PC-3 (cell line): Measurements from ENCODE around the gene NR1D1. TPM values are rescaled to one million over a fixed set of nuclear protein-coding genes. Genes with fewer than 3 reads are reported as not detected.

Experiments used
- ATAC-seq: fragments of 200-7000 bp; cut with Tn5 transposase; 2 replicates; pipeline ENCODE4 v1.9.1; 2020; ENCODE audit warnings: mild to moderate bottlenecking, moderate library complexity
- BruUV-seq: library from RNA; stranded (reverse); fragments of 400-500 nt; replicated peaks from 2 replicates; lab custom pipeline; 2021; lab: Mats Ljungman, UMichigan
- CTCF ChIA-PET: fragments of 300-600 bp; sonication (Branson Sonifier 250); formaldehyde crosslinking; loops from one replicate; lab custom pipeline; 2022; ENCODE audit warnings: antibody characterized with exemption; lab: Charles Lee
- POLR2A ChIA-PET: fragments of 300-600 bp; sonication (Branson Sonifier 250); formaldehyde crosslinking; loops from one replicate; lab custom pipeline; 2022; ENCODE audit warnings: antibody characterized with exemption; ENCODE audit not compliant: unreplicated experiment; lab: Charles Lee
- DNase-seq: peaks from one replicate; pipeline ENCODE4 v3.0.0-alpha.2; 2015
- H2AFZ ChIP-seq: fragments of 300-600 bp; sonication (generic); 2 replicates; pipeline ENCODE4 v1.6.0; 2016; ENCODE audit warnings: antibody characterized with exemption, low read length
- H3F3A ChIP-seq: fragments of 300-600 bp; sonication (generic); one replicate; pipeline ENCODE4 v1.6.0; 2017; ENCODE audit warnings: antibody characterized with exemption, low read length, control low read depth, mild to moderate bottlenecking; ENCODE audit not compliant: unreplicated experiment
- H3K27ac ChIP-seq: fragments of 300-600 bp; sonication (generic); 2 replicates; pipeline ENCODE4 v1.5.1; 2016; ENCODE audit warnings: mild to moderate bottlenecking, low read length
- H3K27me3 ChIP-seq: fragments of 300-600 bp; sonication (generic); 2 replicates; pipeline ENCODE4 v1.6.1; 2016; ENCODE audit warnings: low read length, mixed read lengths
- H3K36me3 ChIP-seq: fragments of 300-600 bp; sonication (generic); 2 replicates; pipeline ENCODE4 v1.6.1; 2016; ENCODE audit warnings: low read depth, mixed run types, low read length, mixed read lengths
- H3K4me1 ChIP-seq: fragments of 300-600 bp; sonication (generic); 2 replicates; pipeline ENCODE4 v1.5.1; 2016; ENCODE audit warnings: low read length; ENCODE audit not compliant: insufficient read depth
- H3K4me2 ChIP-seq: fragments of 300-600 bp; sonication (generic); 2 replicates; pipeline ENCODE4 v1.6.0; 2016; ENCODE audit warnings: low read length
- H3K4me3 ChIP-seq: fragments of 300-600 bp; sonication (generic); 2 replicates; pipeline ENCODE4 v1.5.1; 2016; ENCODE audit warnings: mild to moderate bottlenecking, low read length, mixed read lengths
- H3K79me2 ChIP-seq: fragments of 300-600 bp; sonication (generic); 2 replicates; pipeline ENCODE4 v1.6.1; 2017; ENCODE audit warnings: low read length, mixed read lengths
- H3K9ac ChIP-seq: fragments of 300-600 bp; sonication (generic); 2 replicates; pipeline ENCODE4 v1.6.0; 2016; ENCODE audit warnings: mild to moderate bottlenecking, low read length
- H3K9me2 ChIP-seq: fragments of 300-600 bp; sonication (generic); replicated peaks from 2 replicates; pipeline ENCODE4 v1.6.1; 2016; ENCODE audit warnings: mixed run types, low read length, mixed read lengths
- H3K9me3 ChIP-seq: fragments of 300-600 bp; sonication (generic); 2 replicates; pipeline ENCODE4 v1.6.1; 2016; ENCODE audit warnings: low read length, mixed read lengths
- H4K20me1 ChIP-seq: fragments of 300-600 bp; sonication (generic); 2 replicates; pipeline ENCODE4 v1.6.1; 2016; ENCODE audit warnings: low read length, mixed read lengths
- CTCF ChIP-seq: fragments of 300-600 bp; sonication (generic); conservative IDR thresholded peaks from 2 replicates; pipeline ENCODE4 v1.5.1; 2017; ENCODE audit warnings: antibody characterized with exemption, low read depth, mild to moderate bottlenecking, low read length
- EZH2 ChIP-seq: fragments of 300-600 bp; sonication (generic); IDR thresholded peaks from one replicate; pipeline ENCODE4 v1.6.1; 2017; ENCODE audit warnings: antibody characterized with exemption, mild to moderate bottlenecking, low read length; ENCODE audit not compliant: unreplicated experiment
- EZH2phosphoT487 ChIP-seq: fragments of 300-600 bp; sonication (generic); IDR thresholded peaks from 2 replicates; pipeline ENCODE4 v1.6.1; 2018; ENCODE audit warnings: mild to moderate bottlenecking, antibody characterized with exemption, low read length, borderline replicate concordance
- intact Hi-C: fragments of 100-400 bp; cut with micrococcal nuclease; formaldehyde crosslinking; loops from 2 replicates; pipeline ENCODE4 v1.9.0; 2023
- total RNA-seq: library from RNA; depleted of rRNA; stranded (reverse); fragments of >200 nt; gene quantifications from 2 replicates; pipeline ENCODE4 v1.2.3, GENCODE V29; 2014

NR1D1 gene
- total RNA-seq, 1 experiment from 2014 or later: 7.1 TPM

GRCh38 chr17:40111221-40112128 lies 11.1 kb upstream of the NR1D1 start:
- H2AFZ ChIP-seq: peak overlapping the region; percentile 39; the same call in 1 of the 2 replicates

GRCh38 chr17:40110026-40110845 lies 9.8 kb upstream of the NR1D1 start:
- no peaks in the 10 kb centered on the region for H3K9me3 ChIP-seq
- ATAC-seq (no peak), DNase-seq (no peak)
- peaks cover 4% of the 10 kb centered on the region for H3F3A ChIP-seq
- no peaks in the 10 kb centered on the region for H3K79me2 ChIP-seq
- H3K4me1 ChIP-seq: peaks cover 55% of the 10 kb centered on the region
- no peak overlapping the region for H3K4me3 ChIP-seq
- H3K4me2 ChIP-seq: 0 out of 2 replicates have a peak overlapping the region, but pooled peaks have one; percentile 73
- no peak for TF ChIP-seq EZH2phosphoT487
- H3K27me3 ChIP-seq: no peaks in the 10 kb centered on the region
- no peak overlapping the region for H2AFZ ChIP-seq
- no peaks in the 10 kb centered on the region for H3K9me2 ChIP-seq
- no peaks in the 10 kb centered on the region for H4K20me1 ChIP-seq
- CTCF ChIA-PET: interaction anchor here (0.6 kb wide), 2 partner anchors 45 to 50 kb away, joined by 3 to 10 read pairs; no protein-coding TSS in a partner anchor
- H3K9ac ChIP-seq: no peak overlapping the region
- H3K36me3 ChIP-seq: no peaks in the 10 kb centered on the region
- H3K27ac ChIP-seq: no peak overlapping the region
- no TSS peak for BruUV-seq
- intact Hi-C loops: loop anchor here (2.0 to 5.0 kb wide), 3 partner anchors 47 to 182 kb away; partner anchors contain the start of gene THRA
- POLR2A ChIA-PET: no interaction called here

More at GRCh38 chr17:40111221-40112128, 11.1 kb upstream of the NR1D1 start:
- DNase-seq (peak; percentile 84), ATAC-seq (peak; percentile 67)
- peak overlapping the region; percentile 25 for H3K27ac ChIP-seq
- no peak overlapping the region for H3K4me3 ChIP-seq
- H3K27me3 ChIP-seq: no peaks in the 10 kb centered on the region
- peak overlapping the region; percentile 73 for H3K4me2 ChIP-seq
- H3K9me3 ChIP-seq: no peaks in the 10 kb centered on the region
- peak overlapping the region; percentile 16 for H3K9ac ChIP-seq
- H3K79me2 ChIP-seq: no peaks in the 10 kb centered on the region
- H3K36me3 ChIP-seq: no peaks in the 10 kb centered on the region
- peaks cover 4% of the 10 kb centered on the region for H3F3A ChIP-seq
- TF ChIP-seq CTCF (peak; percentile 78), EZH2 (no peak)
- H4K20me1 ChIP-seq: no peaks in the 10 kb centered on the region
- intact Hi-C loops: loop anchor here (2.0 to 5.0 kb wide), 3 partner anchors 49 to 181 kb away; partner anchors contain the start of gene THRA
- H3K4me1 ChIP-seq: peaks cover 55% of the 10 kb centered on the region
- no TSS peak for BruUV-seq
- ChIA-PET POLR2A (interaction anchor here (0.5 to 1.0 kb wide), 4 partner anchors 9 to 13 kb away, joined by 3 to 10 read pairs (median 8); partner anchors contain the start of gene NR1D1), CTCF (interaction anchor here (0.6 to 1.3 kb wide), 2 partner anchors 11 to 47 kb away, joined by 3 to 7 read pairs; partner anchors contain the start of gene NR1D1)
- no peaks in the 10 kb centered on the region for H3K9me2 ChIP-seq
